Astrocyte (in vitro differentiated cells and primary cell): Measurements from ENCODE around the gene RNASE9.
"Not testable (repeated sequence)": the region's sequence is repeated elsewhere in the genome, so short reads cannot be mapped to it uniquely, and the experiment has no call there.

Experiments used
- EZH2 ChIP-seq: IDR thresholded peaks from 2 replicates; pipeline ENCODE4 v1.6.1; 2012; ENCODE audit warnings: mild to moderate bottlenecking, low read length, inconsistent platforms; ENCODE audit not compliant: insufficient read depth
- TF ChIP-seq, protein P1 (sequence below): IDR thresholded peaks from 2 replicates; pipeline ENCODE4 v1.5.1; 2011; ENCODE audit warnings: low read depth, mild to moderate bottlenecking, inconsistent platforms, low read length, moderate library complexity; ENCODE audit not compliant: insufficient read depth

DNA sequence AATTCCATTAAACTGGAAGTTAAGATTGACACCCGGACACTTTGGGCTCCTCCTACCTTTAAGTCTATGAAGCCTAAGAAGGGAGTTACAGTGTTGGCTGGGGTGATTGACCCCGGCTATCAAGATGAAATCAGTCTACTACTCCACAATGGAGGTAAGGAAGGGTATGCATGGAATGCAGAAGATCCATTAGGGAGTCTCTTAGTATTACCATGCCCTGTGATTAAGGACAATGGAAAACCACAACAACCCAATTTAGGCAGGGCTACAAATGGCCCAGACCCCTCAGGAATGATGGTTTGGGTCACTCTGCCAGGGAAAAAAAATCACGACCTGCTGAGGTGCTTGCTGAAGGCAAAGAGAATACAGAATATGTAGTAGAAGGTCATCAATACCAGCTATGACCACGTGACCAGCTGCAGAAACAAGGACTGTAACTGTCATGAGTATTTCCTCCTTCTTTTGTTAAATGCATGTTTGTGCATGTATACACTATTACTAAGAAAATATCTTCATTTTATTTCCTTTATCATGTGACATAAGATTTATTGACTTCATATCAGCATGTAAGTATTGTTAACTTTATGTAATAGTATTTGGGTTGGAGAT lies 11.6 kb upstream of the RNASE9 start:
- TF ChIP-seq, protein P1, sequence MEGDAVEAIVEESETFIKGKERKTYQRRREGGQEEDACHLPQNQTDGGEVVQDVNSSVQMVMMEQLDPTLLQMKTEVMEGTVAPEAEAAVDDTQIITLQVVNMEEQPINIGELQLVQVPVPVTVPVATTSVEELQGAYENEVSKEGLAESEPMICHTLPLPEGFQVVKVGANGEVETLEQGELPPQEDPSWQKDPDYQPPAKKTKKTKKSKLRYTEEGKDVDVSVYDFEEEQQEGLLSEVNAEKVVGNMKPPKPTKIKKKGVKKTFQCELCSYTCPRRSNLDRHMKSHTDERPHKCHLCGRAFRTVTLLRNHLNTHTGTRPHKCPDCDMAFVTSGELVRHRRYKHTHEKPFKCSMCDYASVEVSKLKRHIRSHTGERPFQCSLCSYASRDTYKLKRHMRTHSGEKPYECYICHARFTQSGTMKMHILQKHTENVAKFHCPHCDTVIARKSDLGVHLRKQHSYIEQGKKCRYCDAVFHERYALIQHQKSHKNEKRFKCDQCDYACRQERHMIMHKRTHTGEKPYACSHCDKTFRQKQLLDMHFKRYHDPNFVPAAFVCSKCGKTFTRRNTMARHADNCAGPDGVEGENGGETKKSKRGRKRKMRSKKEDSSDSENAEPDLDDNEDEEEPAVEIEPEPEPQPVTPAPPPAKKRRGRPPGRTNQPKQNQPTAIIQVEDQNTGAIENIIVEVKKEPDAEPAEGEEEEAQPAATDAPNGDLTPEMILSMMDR, result not testable (repeated sequence)
- not testable (repeated sequence) for TF ChIP-seq EZH2
